Muscle of back (tissue), 11 donors: ENCODE data around the gene SYTL3. TPM values are rescaled to one million over a fixed set of nuclear protein-coding genes. Genes with fewer than 3 reads are reported as not detected.
A peak's percentile ranks its signal among the peaks of the same experiment; 100 is the strongest.
"Not testable (repeated sequence)": the region's sequence is repeated elsewhere in the genome, so short reads cannot be mapped to it uniquely, and the experiment has no call there.

Experiments
- DNase-seq, 3 donors: peaks; one replicate each; pipeline versions ENCODE4 v3.0.0 to v3.0.0-alpha.2; 2013
- polyA plus RNA-seq, 10 donors: library from polyadenylated mRNA; unstranded; fragments of 120-200 nt; gene quantifications; one replicate each; pipeline ENCODE4 v1.2.1, GENCODE V29; 2013; ENCODE audit not compliant: insufficient read length in 10 of 10

SYTL3 gene
- polyA plus RNA-seq, 10 donors, result 3.8 to 11.8 (median 7.2) TPM

- no peak for DNase-seq
These were observed 37.0 kb downstream of the SYTL3 start for GRCh38 chr6:158686791-158687381.

- DNase-seq, result no peak
These were observed 37.7 kb downstream of the SYTL3 start for GRCh38 chr6:158687506-158687905.

GRCh38 chr6:158688860-158689259, 39.0 kb downstream of the SYTL3 start:
- DNase-seq, result no peak

- no peak for DNase-seq
These were observed 45.1 kb downstream of the SYTL3 start for GRCh38 chr6:158694913-158695312.

- no peak for DNase-seq
These were observed 48.0 kb downstream of the SYTL3 start for GRCh38 chr6:158697811-158698210.

GRCh38 chr6:158698931-158699330, 49.1 kb downstream of the SYTL3 start:
- DNase-seq, result no peak

- DNase-seq, result not testable (repeated sequence)
These were observed 51.4 kb downstream of the SYTL3 start for GRCh38 chr6:158701268-158701667.

GRCh38 chr6:158703111-158703836, 53.4 kb downstream of the SYTL3 start:
- DNase-seq, result peak; percentile 69 to 75 (median 69)

GRCh38 chr6:158703837-158704822, 54.3 kb downstream of the SYTL3 start:
- peak; percentile 59 to 92 (median 85) for DNase-seq

- DNase-seq, result no peak
These were observed 55.7 kb downstream of the SYTL3 start for GRCh38 chr6:158705386-158706126.

- DNase-seq, result peak; percentile 46 to 81 (median 65)
These were observed 56.6 kb downstream of the SYTL3 start for GRCh38 chr6:158706369-158706982.

- DNase-seq, result no peak
These were observed 57.4 kb downstream of the SYTL3 start for GRCh38 chr6:158707120-158707820.

- DNase-seq, result no peak
These were observed 58.0 kb downstream of the SYTL3 start for GRCh38 chr6:158707821-158708195.

GRCh38 chr6:158708239-158708638, 58.4 kb downstream of the SYTL3 start:
- no peak for DNase-seq

- DNase-seq, result no peak
These were observed 60.0 kb downstream of the SYTL3 start for GRCh38 chr6:158709809-158710208.

- DNase-seq, result no peak
These were observed 61.4 kb downstream of the SYTL3 start for GRCh38 chr6:158711264-158711663.

- no peak for DNase-seq
These were observed 63.6 kb downstream of the SYTL3 start for GRCh38 chr6:158713469-158713868.

GRCh38 chr6:158714706-158715105, 64.9 kb downstream of the SYTL3 start:
- DNase-seq, result peak in 1 of 3 donors; percentile 15

GRCh38 chr6:158715330-158716311, 65.8 kb downstream of the SYTL3 start:
- DNase-seq, result peak in 1 of 3 donors; percentile 16
